A549 treated with DMSO at 1 μM for 4 hours (cell line): ENCODE data around the gene UNC13D. TPM values are rescaled to one million over a fixed set of nuclear protein-coding genes. Genes with fewer than 3 reads are reported as not detected.

Source experiments
- total RNA-seq: library from RNA; stranded (reverse); fragments of 200-300 nt; extraction: Qiagen RNA extraction; gene quantifications from 5 replicates; pipeline ENCODE4 v1.2.3, GENCODE V29; 2022; ENCODE audit warnings: low read depth

The UNC13D gene
- 2.3 to 4.8 TPM (median 4.3 TPM) in 5 replicates for total RNA-seq

GRCh38 chr17:75843577-75844529, at the start of gene UNC13D:
UNC13D (minus strand) TSS chr17:75844404; CDS start chr17:75844337, 67 bp downstream.

GRCh38 chr17:75878174-75878998, 34.2 kb upstream of the UNC13D start, which contains the start of gene TRIM47:
TRIM47 (minus strand) TSS chr17:75878581; CDS start chr17:75878548, 33 bp downstream.

GRCh38 chr17:75855310-75856061, 11.3 kb upstream of the UNC13D start, which contains the start of gene WBP2:
WBP2 (minus strand) TSS chr17:75855335; CDS start chr17:75855297, 38 bp downstream.

GRCh38 chr17:75784473-75785015, 59.7 kb downstream of the UNC13D start, which contains the start of gene UNK:
UNK (plus strand) TSS chr17:75784806; CDS start chr17:75784881, 75 bp downstream.

Other genes starting within 250 kb of the UNC13D start
- 0.55 to 0.83 TPM (median 0.64 TPM) in 5 replicates for gene SMIM5, start 211.0 kb downstream of the UNC13D start, total RNA-seq
- gene RECQL5, start 177.2 kb downstream of the UNC13D start, total RNA-seq, result 18.7 to 27.1 TPM (median 26.1 TPM) in 5 replicates
- gene SAP30BP, start 177.1 kb downstream of the UNC13D start, total RNA-seq, result 97.6 to 105 TPM (median 103 TPM) in 5 replicates
- gene ITGB4, start 122.9 kb downstream of the UNC13D start, total RNA-seq, result 44.5 to 54.7 TPM (median 48.0 TPM) in 5 replicates
- gene GALK1, start 79.2 kb downstream of the UNC13D start, total RNA-seq, result 51.8 to 72.3 TPM (median 62.1 TPM) in 5 replicates
- gene UNK, start 59.6 kb downstream of the UNC13D start, total RNA-seq, result 24.8 to 36.3 TPM (median 30.6 TPM) in 5 replicates
- gene WBP2, start 10.9 kb upstream of the UNC13D start, total RNA-seq, result 83.1 to 105 TPM (median 92.2 TPM) in 5 replicates
- 138 to 179 TPM (median 144 TPM) in 5 replicates for gene TRIM47, start 34.2 kb upstream of the UNC13D start, total RNA-seq
- gene TRIM65, start 52.5 kb upstream of the UNC13D start, total RNA-seq, result 32.2 to 45.2 TPM (median 37.3 TPM) in 5 replicates
- gene MRPL38, start 60.5 kb upstream of the UNC13D start, total RNA-seq, result 95.6 to 134 TPM (median 122 TPM) in 5 replicates
- 4.5 to 9.4 TPM (median 8.6 TPM) in 5 replicates for gene FBF1, start 96.6 kb upstream of the UNC13D start, total RNA-seq
- gene ACOX1, start 134.8 kb upstream of the UNC13D start, total RNA-seq, result 15.9 to 18.2 TPM (median 17.5 TPM) in 5 replicates
- gene TEN1, start 134.8 kb upstream of the UNC13D start, total RNA-seq, result 22.8 to 24.7 TPM (median 23.4 TPM) in 5 replicates
- gene CDK3, start 156.5 kb upstream of the UNC13D start, total RNA-seq, result 3.3 to 6.0 TPM (median 5.5 TPM) in 5 replicates
- gene EVPL, start 182.9 kb upstream of the UNC13D start, total RNA-seq, result 11.9 to 17.9 TPM (median 14.9 TPM) in 5 replicates
- 73.3 to 89.8 TPM (median 87.8 TPM) in 5 replicates for gene SRP68, start 228.1 kb upstream of the UNC13D start, total RNA-seq
- gene GALR2, start 230.4 kb upstream of the UNC13D start, total RNA-seq, result 0.22 to 1.6 TPM (median 1.3 TPM) in 5 replicates
- gene ZACN, start 234.8 kb upstream of the UNC13D start, total RNA-seq, result 0.16 to 0.58 TPM (median 0.28 TPM) in 5 replicates